ENCODE results near the gene PPP1R3E.

DNA sequence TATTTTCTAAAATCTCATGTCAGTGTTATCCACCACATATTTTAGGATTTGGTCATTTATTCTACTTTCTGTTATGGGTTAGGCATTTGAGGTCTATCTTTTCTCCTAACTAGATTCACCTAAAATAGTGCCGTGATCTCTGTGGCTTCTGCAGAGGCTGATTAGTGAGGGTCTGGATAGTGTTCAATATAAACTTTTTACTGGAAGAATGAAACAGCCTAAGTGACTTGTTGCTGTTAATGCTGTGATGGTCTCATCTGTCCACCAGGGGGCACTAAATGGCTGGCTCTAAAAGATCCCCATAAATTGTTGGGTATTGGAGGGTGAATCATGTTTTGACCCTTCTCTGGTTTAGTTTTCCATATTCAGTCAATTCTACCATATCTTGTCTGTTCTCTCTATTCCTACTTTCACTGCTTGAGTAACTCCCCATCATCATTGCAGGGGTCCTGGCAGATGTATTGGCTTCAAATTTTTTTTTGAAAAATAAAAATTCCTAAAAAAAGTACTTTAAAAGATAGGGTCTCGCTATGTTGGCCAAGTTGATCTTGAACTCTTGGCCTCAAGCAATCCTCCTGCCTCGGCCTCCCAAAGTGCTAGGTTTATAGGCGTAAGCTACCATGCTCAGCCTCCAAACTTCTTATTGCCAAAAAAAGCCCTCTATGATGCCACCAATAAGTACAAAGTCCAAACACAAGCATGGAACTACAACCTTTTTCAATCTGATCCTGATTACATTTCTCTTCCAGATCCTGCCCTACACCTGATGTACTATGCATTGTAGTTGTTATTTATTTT lies 25.5 kb upstream of the PPP1R3E start:
- TF ChIP-seq POLR2AphosphoS5 (IDR thresholded peaks at IDR 0.05) (no peak), POLR2A (IDR thresholded peaks at IDR 0.05) (no peak), EP300 (IDR thresholded peaks at IDR 0.05) (no peak)
- TF ChIP-seq, protein P1, sequence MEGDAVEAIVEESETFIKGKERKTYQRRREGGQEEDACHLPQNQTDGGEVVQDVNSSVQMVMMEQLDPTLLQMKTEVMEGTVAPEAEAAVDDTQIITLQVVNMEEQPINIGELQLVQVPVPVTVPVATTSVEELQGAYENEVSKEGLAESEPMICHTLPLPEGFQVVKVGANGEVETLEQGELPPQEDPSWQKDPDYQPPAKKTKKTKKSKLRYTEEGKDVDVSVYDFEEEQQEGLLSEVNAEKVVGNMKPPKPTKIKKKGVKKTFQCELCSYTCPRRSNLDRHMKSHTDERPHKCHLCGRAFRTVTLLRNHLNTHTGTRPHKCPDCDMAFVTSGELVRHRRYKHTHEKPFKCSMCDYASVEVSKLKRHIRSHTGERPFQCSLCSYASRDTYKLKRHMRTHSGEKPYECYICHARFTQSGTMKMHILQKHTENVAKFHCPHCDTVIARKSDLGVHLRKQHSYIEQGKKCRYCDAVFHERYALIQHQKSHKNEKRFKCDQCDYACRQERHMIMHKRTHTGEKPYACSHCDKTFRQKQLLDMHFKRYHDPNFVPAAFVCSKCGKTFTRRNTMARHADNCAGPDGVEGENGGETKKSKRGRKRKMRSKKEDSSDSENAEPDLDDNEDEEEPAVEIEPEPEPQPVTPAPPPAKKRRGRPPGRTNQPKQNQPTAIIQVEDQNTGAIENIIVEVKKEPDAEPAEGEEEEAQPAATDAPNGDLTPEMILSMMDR (IDR thresholded peaks at IDR 0.05): peak; percentile 77 to 90 (median 85)
